IMR-90 (cell line): ENCODE data around the gene NIPA2. TPM values are rescaled to one million over a fixed set of nuclear protein-coding genes. Genes with fewer than 3 reads are reported as not detected.

Experiments
- ATAC-seq: fragments of 200-7000 bp; cut with Tn5 transposase; 2 replicates; pipeline ENCODE4 v1.9.1; 2020; ENCODE audit warnings: low read depth, mild to moderate bottlenecking, moderate library complexity
- BruUV-seq: library from RNA; stranded (reverse); fragments of 400-500 nt; replicated peaks from 2 replicates; lab custom pipeline; 2021; lab: Mats Ljungman, UMichigan
- CTCF ChIA-PET: fragments of 300-600 bp; formaldehyde crosslinking; extraction: SDS; loops from one replicate; lab custom pipeline; 2021; ENCODE audit warnings: antibody characterized with exemption; lab: Yijun Ruan, JAX
- POLR2A ChIA-PET: fragments of 300-600 bp; sonication (Branson Sonifier 250); formaldehyde crosslinking; loops from one replicate; lab custom pipeline; 2022; ENCODE audit warnings: antibody characterized with exemption; ENCODE audit not compliant: unreplicated experiment; lab: Charles Lee
- DNase-seq: peaks from one replicate; pipeline ENCODE4 v3.0.0; 2013
- H2AFZ ChIP-seq: replicated peaks from 2 replicates; pipeline ENCODE3; 2013; ENCODE audit warnings: low read length, mild to moderate bottlenecking; ENCODE audit not compliant: poor library complexity
- H2AK5ac ChIP-seq: 2 replicates; pipeline ENCODE4 v1.6.1; 2013; ENCODE audit warnings: low read depth, low read length, inconsistent platforms
- H2AK9ac ChIP-seq: replicated peaks from 2 replicates; pipeline ENCODE3; 2013; ENCODE audit warnings: mild to moderate bottlenecking, low read depth, low read length, moderate library complexity; ENCODE audit not compliant: poor library complexity
- H2BK120ac ChIP-seq: 2 replicates; pipeline ENCODE4 v1.6.1; 2013; ENCODE audit warnings: low read depth, low read length, inconsistent platforms
- H2BK15ac ChIP-seq: 3 replicates; pipeline ENCODE4 v1.6.1; 2013; ENCODE audit warnings: low read depth, low read length, inconsistent platforms
- H2BK20ac ChIP-seq: 2 replicates; pipeline ENCODE4 v1.6.1; 2013; ENCODE audit warnings: low read depth, mild to moderate bottlenecking, inconsistent platforms, low read length, moderate library complexity
- H2BK5ac ChIP-seq: 2 replicates; pipeline ENCODE4 v1.6.1; 2013; ENCODE audit warnings: mild to moderate bottlenecking, low read depth, low read length, inconsistent platforms; ENCODE audit not compliant: poor library complexity, severe bottlenecking
- H3K14ac ChIP-seq: replicated peaks from 2 replicates; pipeline ENCODE4 v1.6.1; 2013; ENCODE audit warnings: low read depth, low read length, inconsistent platforms
- H3K18ac ChIP-seq: 2 replicates; pipeline ENCODE4 v1.6.1; 2013; ENCODE audit warnings: low read depth, low read length, control low read depth
- H3K23ac ChIP-seq: 2 replicates; pipeline ENCODE4 v1.6.1; 2013; ENCODE audit warnings: low read depth, low read length, inconsistent platforms
- H3K27ac ChIP-seq: 2 replicates; pipeline ENCODE4 v1.5.1; 2013; ENCODE audit warnings: mild to moderate bottlenecking, control low read depth, low read length; ENCODE audit not compliant: insufficient read depth
- H3K27me3 ChIP-seq: 2 replicates; pipeline ENCODE4 v1.6.1; 2013; ENCODE audit warnings: low read length; ENCODE audit not compliant: control insufficient read depth, insufficient read depth
- H3K36me3 ChIP-seq: 2 replicates; pipeline ENCODE4 v1.6.1; 2013; ENCODE audit warnings: low read length, mixed read lengths; ENCODE audit not compliant: control insufficient read depth, insufficient read depth
- H3K4ac ChIP-seq: 2 replicates; pipeline ENCODE4 v1.6.1; 2013; ENCODE audit warnings: low read depth, low read length, inconsistent platforms
- H3K4me1 ChIP-seq: 2 replicates; pipeline ENCODE4 v1.6.1; 2013; ENCODE audit warnings: low read length, mixed read lengths; ENCODE audit not compliant: control insufficient read depth, insufficient read depth
- H3K4me2 ChIP-seq: 2 replicates; pipeline ENCODE4 v1.6.1; 2013; ENCODE audit warnings: low read depth, mild to moderate bottlenecking, control low read depth, low read length, moderate library complexity
- H3K4me3 ChIP-seq: 2 replicates; pipeline ENCODE4 v1.5.1; 2013; ENCODE audit warnings: low read depth, mild to moderate bottlenecking, control low read depth, low read length, moderate library complexity; ENCODE audit not compliant: insufficient read depth
- H3K56ac ChIP-seq: 2 replicates; pipeline ENCODE4 v1.6.1; 2013; ENCODE audit warnings: low read length, inconsistent platforms; ENCODE audit not compliant: insufficient read depth; ENCODE audit errors: extremely low read depth
- H3K79me1 ChIP-seq, 2 experiments: 2 replicates each; pipeline ENCODE4 v1.6.1; 2013; ENCODE audit warnings: low read length in 2 of 2, inconsistent platforms in 1 of 2, low read depth in 1 of 2
- H3K9ac ChIP-seq: 2 replicates; pipeline ENCODE4 v1.6.1; 2013; ENCODE audit warnings: low read depth, low read length, control low read depth
- H3K9me1 ChIP-seq: 2 replicates; pipeline ENCODE4 v1.6.1; 2013; ENCODE audit warnings: low read length, inconsistent platforms; ENCODE audit not compliant: insufficient read depth
- H3K9me3 ChIP-seq: 2 replicates; pipeline ENCODE4 v1.6.1; 2013; ENCODE audit warnings: low read length; ENCODE audit not compliant: control insufficient read depth, insufficient read depth
- H4K20me1 ChIP-seq: 2 replicates; pipeline ENCODE4 v1.6.1; 2013; ENCODE audit warnings: low read length, inconsistent platforms; ENCODE audit not compliant: insufficient read depth
- H4K5ac ChIP-seq: 2 replicates; pipeline ENCODE4 v1.6.1; 2013; ENCODE audit warnings: mild to moderate bottlenecking, low read depth, low read length, control low read depth
- H4K8ac ChIP-seq, 2 experiments: 2 replicates each; pipeline ENCODE4 v1.6.1; 2013; ENCODE audit warnings: low read depth in 2 of 2, low read length in 2 of 2, control low read depth in 1 of 2, inconsistent platforms in 1 of 2
- H4K91ac ChIP-seq: 2 replicates; pipeline ENCODE4 v1.6.1; 2013; ENCODE audit warnings: low read depth, low read length, inconsistent platforms; ENCODE audit not compliant: insufficient read depth
- BHLHE40 ChIP-seq: fragments of 150-350 bp; IDR thresholded peaks from 2 replicates; pipeline ENCODE4 v1.6.1; 2016; ENCODE audit warnings: mild to moderate bottlenecking, low read depth, low read length
- CEBPB ChIP-seq: IDR thresholded peaks from 2 replicates; pipeline ENCODE4 v1.6.1; 2012; ENCODE audit warnings: low read depth, low read length, improper control_type of control experiment
- CHD1 ChIP-seq: IDR thresholded peaks from 2 replicates; pipeline ENCODE4 v1.6.1; 2012; ENCODE audit warnings: low read depth, low read length, improper control_type of control experiment
- MAZ ChIP-seq: IDR thresholded peaks from 2 replicates; pipeline ENCODE4 v1.6.1; 2012; ENCODE audit warnings: low read depth, mild to moderate bottlenecking, low read length, improper control_type of control experiment, moderate library complexity, borderline replicate concordance
- NFE2L2 ChIP-seq: fragments of 150-350 bp; IDR thresholded peaks from 2 replicates; pipeline ENCODE4 v1.6.1; 2016; ENCODE audit warnings: low read depth, mild to moderate bottlenecking, low read length
- POLR2A ChIP-seq: IDR thresholded peaks from 2 replicates; pipeline ENCODE4 v1.6.1; 2012; ENCODE audit warnings: mild to moderate bottlenecking, low read depth, low read length
- RAD21 ChIP-seq: IDR thresholded peaks from 2 replicates; pipeline ENCODE4 v1.6.1; 2012; ENCODE audit warnings: low read length, improper control_type of control experiment
- RCOR1 ChIP-seq: IDR thresholded peaks from 2 replicates; pipeline ENCODE4 v1.6.1; 2012; ENCODE audit warnings: mild to moderate bottlenecking, low read length, improper control_type of control experiment; ENCODE audit not compliant: insufficient replicate concordance
- RFX5 ChIP-seq: IDR thresholded peaks from 2 replicates; pipeline ENCODE4 v1.8.0; 2012; ENCODE audit warnings: low read depth, mild to moderate bottlenecking, low read length, moderate library complexity
- SMC3 ChIP-seq: fragments of 150-350 bp; IDR thresholded peaks from 2 replicates; pipeline ENCODE4 v1.6.1; 2016; ENCODE audit warnings: low read depth, mild to moderate bottlenecking, antibody characterized with exemption, low read length, moderate library complexity
- WGBS, 2 experiments: methylation state at CpG; one replicate each; pipeline versions ENCODE4 v1.1.5 to v1.1.7; 2013; ENCODE audit warnings: missing lambda C conversion rate in 2 of 2; ENCODE audit not compliant: insufficient read length in 1 of 2; ENCODE audit errors: extremely low coverage in 2 of 2; 5-methylcytosine and 5-hydroxymethylcytosine counted together
- dilution Hi-C: fragments of 300-500 bp; cut with HindIII; formaldehyde crosslinking; loops from one replicate; pipeline ENCODE4 v1.14.3; 2018; ENCODE audit warnings: low sequenced_read_pairs; ENCODE audit not compliant: unreplicated experiment
- in situ Hi-C: fragments of 300-500 bp; cut with MboI; formaldehyde crosslinking; loops from 3 replicates; pipeline ENCODE4 v1.14.3; 2019; ENCODE audit warnings: low sequenced_read_pairs, inconsistent platforms, mixed read lengths
- intact Hi-C: fragments of 100-400 bp; cut with micrococcal nuclease; formaldehyde crosslinking; loops from 2 replicates; pipeline ENCODE4 v1.10.0; 2022
- polyA plus RNA-seq, 3 experiments: library from polyadenylated mRNA; depleted of rRNA; stranded (reverse); fragments of >200 nt; gene quantifications; 2 replicates each; pipeline ENCODE4 v1.2.3, GENCODE V29; 2012; ENCODE audit warnings: low replicate concordance in 1 of 3
- total RNA-seq: library from RNA; depleted of rRNA; stranded (reverse); fragments of >200 nt; gene quantifications from 2 replicates; pipeline ENCODE4 v1.2.3, GENCODE V29; 2012
- TF ChIP-seq, protein P1 (sequence below): fragments of 150-350 bp; IDR thresholded peaks from 2 replicates; pipeline ENCODE4 v1.6.1; 2017; ENCODE audit warnings: mild to moderate bottlenecking, antibody characterized with exemption, low read length, low read depth
- TF ChIP-seq, protein P2 (sequence below): fragments of 150-350 bp; IDR thresholded peaks from 2 replicates; pipeline ENCODE4 v1.6.1; 2016; ENCODE audit warnings: low read depth, mild to moderate bottlenecking, low read length, moderate library complexity, borderline replicate concordance

NIPA2 gene
- total and polyA plus RNA-seq, 2 of the 4 experiments (the other 2 are of a cell fraction) = 33.0 to 38.0 TPM

DNA sequence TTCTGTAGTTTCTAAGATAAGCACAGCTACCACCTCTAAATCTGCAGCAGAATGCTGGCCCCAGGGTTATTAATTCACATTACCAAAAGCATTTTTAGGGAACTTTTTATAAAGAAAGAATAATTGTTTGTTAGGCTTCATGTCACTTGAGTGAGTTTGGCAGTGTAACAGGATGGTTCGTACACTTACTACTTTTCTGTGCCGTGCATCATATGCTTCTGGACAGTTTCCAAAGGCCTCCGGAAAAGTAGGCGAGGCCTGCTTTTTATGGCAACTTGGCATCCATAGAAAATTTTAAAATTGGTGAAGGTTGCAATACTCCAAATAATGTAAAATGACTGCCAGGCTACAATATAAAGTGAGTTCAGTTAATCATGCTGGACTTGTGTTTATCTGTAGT, 30.0 kb downstream of the NIPA2 start:
- peaks cover 5 to 33% of the 10 kb centered on the region in 2 experiments for H3K79me1 ChIP-seq
- no peak overlapping the region for H4K91ac ChIP-seq
- peaks cover 6% of the 10 kb centered on the region for H3K4me1 ChIP-seq
- no peak overlapping the region for H3K23ac ChIP-seq
- ATAC-seq = no peak
- H3K9me1 ChIP-seq = peaks cover 6% of the 10 kb centered on the region
- WGBS, 2 experiments = no CpG with 5 or more reads among the region's 4 CpGs
- no peak overlapping the region for H2BK120ac ChIP-seq
- no peak for DNase-seq
- H3K14ac ChIP-seq = no peak overlapping the region
- H2AFZ ChIP-seq = no peak overlapping the region
- no peak overlapping the region for H3K4ac ChIP-seq
- in situ Hi-C loops (no loop called here), intact Hi-C loops (no loop called here), dilution Hi-C loops (no loop called here)
- no peak overlapping the region for H4K8ac ChIP-seq
- no peak overlapping the region for H2BK15ac ChIP-seq
- ChIA-PET POLR2A (no interaction called here), CTCF (no interaction called here)
- no peaks in the 10 kb centered on the region for H3K27me3 ChIP-seq
- H2AK9ac ChIP-seq = no peak overlapping the region
- no peak overlapping the region for H3K4me3 ChIP-seq
- no peak overlapping the region for H3K18ac ChIP-seq
- H3K36me3 ChIP-seq = peaks cover 57% of the 10 kb centered on the region
- no peak overlapping the region for H3K4me2 ChIP-seq
- no peak overlapping the region for H2BK5ac ChIP-seq
- H2AK5ac ChIP-seq = no peak overlapping the region
- no peak overlapping the region for H4K5ac ChIP-seq
- BruUV-seq = no TSS peak
- H3K27ac ChIP-seq = no peak overlapping the region
- TF ChIP-seq BHLHE40 (no peak), POLR2A (no peak), RAD21 (no peak), RCOR1 (no peak), CHD1 (no peak), SMC3 (no peak), NFE2L2 (no peak), RFX5 (no peak), MAZ (no peak), CEBPB (no peak)
- TF ChIP-seq, protein P1, sequence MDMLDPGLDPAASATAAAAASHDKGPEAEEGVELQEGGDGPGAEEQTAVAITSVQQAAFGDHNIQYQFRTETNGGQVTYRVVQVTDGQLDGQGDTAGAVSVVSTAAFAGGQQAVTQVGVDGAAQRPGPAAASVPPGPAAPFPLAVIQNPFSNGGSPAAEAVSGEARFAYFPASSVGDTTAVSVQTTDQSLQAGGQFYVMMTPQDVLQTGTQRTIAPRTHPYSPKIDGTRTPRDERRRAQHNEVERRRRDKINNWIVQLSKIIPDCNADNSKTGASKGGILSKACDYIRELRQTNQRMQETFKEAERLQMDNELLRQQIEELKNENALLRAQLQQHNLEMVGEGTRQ = no peak
- TF ChIP-seq, protein P2, sequence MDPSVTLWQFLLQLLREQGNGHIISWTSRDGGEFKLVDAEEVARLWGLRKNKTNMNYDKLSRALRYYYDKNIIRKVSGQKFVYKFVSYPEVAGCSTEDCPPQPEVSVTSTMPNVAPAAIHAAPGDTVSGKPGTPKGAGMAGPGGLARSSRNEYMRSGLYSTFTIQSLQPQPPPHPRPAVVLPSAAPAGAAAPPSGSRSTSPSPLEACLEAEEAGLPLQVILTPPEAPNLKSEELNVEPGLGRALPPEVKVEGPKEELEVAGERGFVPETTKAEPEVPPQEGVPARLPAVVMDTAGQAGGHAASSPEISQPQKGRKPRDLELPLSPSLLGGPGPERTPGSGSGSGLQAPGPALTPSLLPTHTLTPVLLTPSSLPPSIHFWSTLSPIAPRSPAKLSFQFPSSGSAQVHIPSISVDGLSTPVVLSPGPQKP = no peak
- no peak overlapping the region for H2BK20ac ChIP-seq
- peaks cover 8% of the 10 kb centered on the region for H4K20me1 ChIP-seq
- no peak overlapping the region for H3K9ac ChIP-seq
- no peaks in the 10 kb centered on the region for H3K9me3 ChIP-seq
- H3K56ac ChIP-seq = no peak overlapping the region
